Endothelial cell of umbilical vein (primary cell): ENCODE measurements around the gene TMC2. TPM values are rescaled to one million over a fixed set of nuclear protein-coding genes. Genes with fewer than 3 reads are reported as not detected.

ENCODE experiments used
- BruUV-seq: library from RNA; stranded (reverse); fragments of 400-500 nt; replicated peaks from 2 replicates; lab custom pipeline; 2021; lab: Mats Ljungman, UMichigan
- CTCF ChIA-PET: fragments of 300-600, 350-600 bp; sonication (Branson Sonifier 250); formaldehyde crosslinking; loops from one replicate; lab custom pipeline; 2021; ENCODE audit warnings: antibody characterized with exemption, inconsistent platforms; lab: Charles Lee
- POLR2A ChIA-PET: fragments of 300-600, 350-600 bp; sonication (Branson Sonifier 250); formaldehyde crosslinking; loops from one replicate; lab custom pipeline; 2021; ENCODE audit warnings: antibody characterized with exemption, inconsistent platforms; lab: Charles Lee
- DNase-seq: peaks from one replicate; pipeline ENCODE4 v3.0.0-alpha.2; 2011; ENCODE audit warnings: low read depth, low spot score
- FAIRE-seq: peaks from 2 replicates; lab custom pipeline; 2011; peaks lifted over from hg19 to GRCh38; lab: Jason Lieb, UNC
- H2AFZ ChIP-seq: 2 replicates; pipeline ENCODE4 v1.6.0; 2012; ENCODE audit warnings: low read depth, low read length, control low read depth, inconsistent platforms
- H3K27ac ChIP-seq: 2 replicates; pipeline ENCODE4 v1.5.1; 2011; ENCODE audit warnings: low read depth, mild to moderate bottlenecking, control low read depth, low read length, moderate library complexity; ENCODE audit not compliant: insufficient read depth
- H3K27me3 ChIP-seq, 2 experiments: 2 replicates each; pipeline versions ENCODE4 v1.6.0 to v1.6.1; 2011; ENCODE audit warnings: low read length in 2 of 2, mixed read lengths in 1 of 2; ENCODE audit not compliant: control insufficient read depth in 2 of 2, insufficient read depth in 2 of 2
- H3K36me3 ChIP-seq, 2 experiments: 2 replicates in 1 of 2; 3 replicates in 1 of 2; pipeline ENCODE4 v1.5.1; 2011; ENCODE audit warnings: low read length in 2 of 2, mild to moderate bottlenecking in 1 of 2, moderate library complexity in 1 of 2; ENCODE audit not compliant: control insufficient read depth in 2 of 2, insufficient read depth in 2 of 2; ENCODE audit errors: extremely low read depth in 1 of 2
- H3K4me1 ChIP-seq: 3 replicates; pipeline ENCODE4 v1.5.1; 2011; ENCODE audit warnings: mild to moderate bottlenecking, low read length; ENCODE audit not compliant: control insufficient read depth, insufficient read depth; ENCODE audit errors: extremely low read depth
- H3K4me2 ChIP-seq: 2 replicates; pipeline ENCODE4 v1.6.1; 2011; ENCODE audit warnings: low read length, control low read depth, mixed read lengths; ENCODE audit not compliant: insufficient read depth
- H3K4me3 ChIP-seq, 3 experiments: fragments of 200-600 bp in 1 of 3; sonication (generic), shearing (Covaris generic) in 1 of 3; replicated peaks in 1 of 3; 2 replicates each; pipeline ENCODE4 v1.5.1; 2011 to 2016; ENCODE audit warnings: control low read depth in 3 of 3, low read length in 3 of 3, mild to moderate bottlenecking in 2 of 3, inconsistent platforms in 1 of 3, low read depth in 1 of 3, moderate library complexity in 1 of 3; ENCODE audit not compliant: insufficient read depth in 1 of 3
- H3K79me2 ChIP-seq: 2 replicates; pipeline ENCODE4 v1.6.0; 2012; ENCODE audit warnings: low read length, inconsistent platforms; ENCODE audit not compliant: control insufficient read depth, insufficient read depth
- H3K9ac ChIP-seq: replicated peaks from 2 replicates; pipeline ENCODE3; 2011; ENCODE audit warnings: low read length, control low read depth; ENCODE audit not compliant: insufficient read depth; ENCODE audit errors: extremely low read depth
- H3K9me1 ChIP-seq: replicated peaks from 3 replicates; pipeline ENCODE4 v1.6.0; 2011; ENCODE audit warnings: mild to moderate bottlenecking, low read length; ENCODE audit not compliant: control insufficient read depth, insufficient read depth; ENCODE audit errors: extremely low read depth
- H3K9me3 ChIP-seq: replicated peaks from 2 replicates; pipeline ENCODE4 v1.5.1; 2012; ENCODE audit warnings: low read length, inconsistent platforms; ENCODE audit not compliant: control insufficient read depth, insufficient read depth
- H4K20me1 ChIP-seq: replicated peaks from 2 replicates; pipeline ENCODE3; 2011; ENCODE audit warnings: mild to moderate bottlenecking, low read length; ENCODE audit not compliant: control insufficient read depth, insufficient read depth; ENCODE audit errors: extremely low read depth
- FOS ChIP-seq: IDR thresholded peaks from 2 replicates; pipeline ENCODE4 v1.6.1; 2011; ENCODE audit warnings: mild to moderate bottlenecking, low read length, moderate library complexity, borderline replicate concordance; ENCODE audit not compliant: insufficient read depth
- GATA2 ChIP-seq: IDR thresholded peaks from 2 replicates; pipeline ENCODE4 v1.7.0; 2011; ENCODE audit warnings: low read depth, mild to moderate bottlenecking, moderate library complexity, mixed read lengths, low read length; ENCODE audit not compliant: insufficient read length, insufficient read depth
- MAX ChIP-seq: IDR thresholded peaks from 2 replicates; pipeline ENCODE4 v1.6.1; 2011; ENCODE audit not compliant: insufficient read depth, insufficient read length
- POLR2A ChIP-seq: IDR thresholded peaks from 2 replicates; pipeline ENCODE4 v1.6.1; 2012; ENCODE audit warnings: low read depth, mild to moderate bottlenecking, control low read depth, low read length
- POLR2AphosphoS5 ChIP-seq: IDR thresholded peaks from 2 replicates; pipeline ENCODE4 v1.6.1; 2012; ENCODE audit warnings: low read depth, mild to moderate bottlenecking, control low read depth, low read length, moderate library complexity; ENCODE audit not compliant: insufficient read depth
- dilution Hi-C: fragments of 300-500 bp; cut with MboI; formaldehyde crosslinking; loops from one replicate; pipeline ENCODE4 v1.15.0; 2019; ENCODE audit warnings: low sequenced_read_pairs; ENCODE audit not compliant: extremely low pct_ligation_motif_present
- intact Hi-C: fragments of 100-400 bp; cut with micrococcal nuclease; formaldehyde crosslinking; loops from one replicate; pipeline ENCODE4 v1.10.0; 2022
- polyA plus RNA-seq, 4 experiments: library from polyadenylated mRNA; depleted of rRNA in 3 of 4; stranded (reverse) in 3 of 4; unstranded in 1 of 4; fragments of >200 nt; gene quantifications; 2 replicates each; pipeline versions ENCODE4 v1.2.1 to v1.2.3, GENCODE V29; 2011 to 2012; ENCODE audit warnings: missing spikeins in 1 of 4
- total RNA-seq: library from RNA; stranded (reverse); gene quantifications from 2 replicates; pipeline ENCODE4 v1.2.3, GENCODE V29; 2021
- TF ChIP-seq, protein P1 (sequence below), 2 donors: IDR thresholded peaks; 1 replicate in 1 of 2; 2 replicates in 1 of 2; pipeline ENCODE4 v1.5.1; 2011; ENCODE audit warnings: low read length in 2 of 2, mild to moderate bottlenecking in 2 of 2, moderate library complexity in 2 of 2, control low read depth in 1 of 2, inconsistent platforms in 1 of 2, low read depth in 1 of 2; ENCODE audit not compliant: insufficient read depth in 1 of 2; ENCODE audit errors: extremely low read depth in 1 of 2

The TMC2 gene
- total and polyA plus RNA-seq, 2 donors (not counting 3 experiments of a cell fraction or from before 2014, with no cell fraction given), result not detected

DNA sequence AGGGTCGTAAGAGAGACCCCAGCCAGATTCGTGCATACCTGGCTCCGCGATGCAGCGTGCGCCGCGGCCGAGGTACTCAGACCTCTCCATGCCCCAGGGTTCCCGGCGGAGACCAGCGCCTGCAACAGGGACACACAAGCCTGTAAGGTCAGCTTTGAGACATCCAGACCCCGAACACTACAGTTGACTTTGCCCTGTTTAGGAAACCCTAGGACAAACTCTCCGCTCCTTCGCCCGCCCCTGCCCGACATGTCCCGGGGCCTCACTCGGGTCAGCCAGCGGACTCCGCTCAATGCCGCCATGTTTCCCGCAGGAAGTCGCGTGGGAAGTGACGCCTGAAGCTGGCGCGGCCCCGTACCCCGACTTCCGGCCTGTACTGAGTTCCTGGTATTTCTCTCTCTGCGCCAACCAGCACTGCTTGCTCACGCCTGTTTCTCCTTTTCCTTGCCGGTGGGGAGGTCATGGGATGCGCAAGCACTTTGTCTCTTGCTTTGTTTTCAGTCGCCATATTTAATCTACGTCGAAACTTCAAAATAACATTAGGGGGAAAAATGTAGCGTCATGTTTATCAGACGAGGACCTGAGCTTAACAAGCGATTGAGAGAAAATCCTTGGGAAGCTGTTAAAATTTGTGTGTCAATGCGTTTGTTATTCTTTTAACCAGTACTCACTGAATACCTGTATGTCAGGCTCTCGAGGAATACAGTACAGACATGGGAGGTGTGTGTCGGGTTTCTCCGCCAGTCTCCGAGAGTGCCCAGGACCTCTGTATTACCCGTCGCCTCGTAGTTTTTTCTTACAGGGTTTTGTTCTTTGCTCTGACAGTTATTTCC lies 127.7 kb downstream of the TMC2 start, which contains the start of gene IDH3B:
IDH3B (minus strand) TSS at position 330 of the 833 bp plus-strand sequence; CDS start at position 302, 28 bp downstream.
- TF ChIP-seq GATA2 (no peak), FOS (no peak), MAX (peak; percentile 14), POLR2AphosphoS5 (peak; percentile 89), POLR2A (peak; percentile 93)
- TF ChIP-seq, protein P1, sequence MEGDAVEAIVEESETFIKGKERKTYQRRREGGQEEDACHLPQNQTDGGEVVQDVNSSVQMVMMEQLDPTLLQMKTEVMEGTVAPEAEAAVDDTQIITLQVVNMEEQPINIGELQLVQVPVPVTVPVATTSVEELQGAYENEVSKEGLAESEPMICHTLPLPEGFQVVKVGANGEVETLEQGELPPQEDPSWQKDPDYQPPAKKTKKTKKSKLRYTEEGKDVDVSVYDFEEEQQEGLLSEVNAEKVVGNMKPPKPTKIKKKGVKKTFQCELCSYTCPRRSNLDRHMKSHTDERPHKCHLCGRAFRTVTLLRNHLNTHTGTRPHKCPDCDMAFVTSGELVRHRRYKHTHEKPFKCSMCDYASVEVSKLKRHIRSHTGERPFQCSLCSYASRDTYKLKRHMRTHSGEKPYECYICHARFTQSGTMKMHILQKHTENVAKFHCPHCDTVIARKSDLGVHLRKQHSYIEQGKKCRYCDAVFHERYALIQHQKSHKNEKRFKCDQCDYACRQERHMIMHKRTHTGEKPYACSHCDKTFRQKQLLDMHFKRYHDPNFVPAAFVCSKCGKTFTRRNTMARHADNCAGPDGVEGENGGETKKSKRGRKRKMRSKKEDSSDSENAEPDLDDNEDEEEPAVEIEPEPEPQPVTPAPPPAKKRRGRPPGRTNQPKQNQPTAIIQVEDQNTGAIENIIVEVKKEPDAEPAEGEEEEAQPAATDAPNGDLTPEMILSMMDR (IDR thresholded peaks at IDR 0.05; ENCODE audit: extremely low read depth in 1 of 2, insufficient read depth in 1 of 2, low read depth in 1 of 2, low read length in 2 of 2), result no peak
- Histone ChIP-seq H3K9me1 (no peaks in the 10 kb centered on the region), H3K27me3 (peaks cover 8 to 11% of the 10 kb centered on the region in 2 experiments), H3K27ac (peak within 1 kb of the TSS; percentile 54), H3K79me2 (peaks cover 9% of the 10 kb centered on the region), H3K4me3 (peak within 1 kb of the TSS; percentile 36 to 80 (median 62)), H3K4me2 (peak within 1 kb of the TSS; percentile 90), H3K36me3 (peaks cover 0 to 16% of the 10 kb centered on the region in 2 experiments), H3K9ac (peak within 1 kb of the TSS; percentile 78), H3K4me1 (peaks cover 11% of the 10 kb centered on the region), H3K9me3 (no peaks in the 10 kb centered on the region), H4K20me1 (no peaks in the 10 kb centered on the region), H2AFZ (peak within 1 kb of the TSS; percentile 49)
- intact Hi-C loops, result no loop called here
- TSS peak; percentile 100 for BruUV-seq
- DNase-seq, result peak; percentile 90
- ChIA-PET POLR2A (interaction anchor here (1.2 to 1.3 kb wide), 2 partner anchors 9 to 12 kb away, joined by 3 to 9 read pairs; partner anchors contain the start of gene NOP56), CTCF (interaction anchor here (0.8 to 1.3 kb wide), 2 partner anchors 10 to 17 kb away, joined by 3 read pairs; no protein-coding TSS in a partner anchor)
- dilution Hi-C loops, result no loop called here
- peak; percentile 94 for FAIRE-seq
